Kidney (tissue), 14 donors: ENCODE results near the gene RGS17. TPM values are rescaled to one million over a fixed set of nuclear protein-coding genes. Genes with fewer than 3 reads are reported as not detected.

ENCODE experiments used
- DNase-seq, 5 donors: peaks; one replicate each; pipeline ENCODE4 v3.0.0-alpha.2; 2013 to 2020
- FAIRE-seq: peaks from 2 replicates; lab custom pipeline; 2012; peaks lifted over from hg19 to GRCh38; lab: Jason Lieb, UNC
- H3K27ac ChIP-seq, 2 donors: one replicate each; pipeline ENCODE4 v1.7.0; 2013; ENCODE audit warnings: low read depth in 2 of 2, low read length in 2 of 2, inconsistent platforms in 1 of 2
- H3K27me3 ChIP-seq: one replicate; pipeline ENCODE4 v1.7.1; 2013; ENCODE audit warnings: low read length, inconsistent platforms; ENCODE audit not compliant: control insufficient read depth, insufficient read depth
- H3K36me3 ChIP-seq, 3 donors: one replicate each; pipeline versions ENCODE4 v1.7.0 to v1.7.1; 2013; ENCODE audit warnings: low read length in 3 of 3, control low read depth in 1 of 3, inconsistent platforms in 1 of 3; ENCODE audit not compliant: insufficient read depth in 3 of 3, control insufficient read depth in 2 of 3
- H3K4me1 ChIP-seq, 3 donors: one replicate each; pipeline versions ENCODE4 v1.7.0 to v1.7.1; 2013; ENCODE audit warnings: low read length in 3 of 3, inconsistent platforms in 1 of 3, low read depth in 1 of 3; ENCODE audit not compliant: control insufficient read depth in 2 of 3, insufficient read depth in 2 of 3
- H3K4me3 ChIP-seq, 3 donors: one replicate each; pipeline versions ENCODE4 v1.7.0 to v1.8.1; 2013; ENCODE audit warnings: low read length in 3 of 3, control low read depth in 1 of 3, inconsistent platforms in 1 of 3
- H3K9ac ChIP-seq, 3 donors: one replicate each; pipeline versions ENCODE4 v1.7.0 to v1.7.1; 2013; ENCODE audit warnings: low read length in 3 of 3, control low read depth in 1 of 3, inconsistent platforms in 1 of 3
- H3K9me3 ChIP-seq, 3 donors: one replicate each; pipeline versions ENCODE4 v1.7.0 to v1.7.1; 2013; ENCODE audit warnings: low read length in 3 of 3, control low read depth in 1 of 3, inconsistent platforms in 1 of 3; ENCODE audit not compliant: control insufficient read depth in 2 of 3, insufficient read depth in 1 of 3
- intact Hi-C: fragments of 100-400 bp; cut with DNase I; formaldehyde crosslinking; loops from one replicate; pipeline ENCODE4 v1.11.1; 2022
- polyA plus RNA-seq: library from polyadenylated mRNA; stranded (reverse); fragments of 350-450 nt; fragmentation: Illumina TruSeq; extraction: RNeasy Lipid Tissue Mini Kit (QIAGEN cat#74804); gene quantifications from one replicate; pipeline ENCODE4 v1.2.3, GENCODE V29; 2014; ENCODE audit warnings: low read depth, low replicate concordance; ENCODE audit not compliant: insufficient read depth
- total RNA-seq: library from RNA; stranded (reverse); fragmentation: NEBNext Ultra II Directional; extraction: Animal tissue kit (Norgen Biotek cat#: 25700); gene quantifications from one replicate; pipeline ENCODE4 v1.2.1, GENCODE V29; 2021
- TF ChIP-seq, protein P1 (sequence below): IDR thresholded peaks from 3 replicates; pipeline ENCODE4 v1.5.1; 2012; ENCODE audit warnings: mild to moderate bottlenecking, moderate library complexity, borderline replicate concordance; ENCODE audit not compliant: insufficient read depth; ENCODE audit errors: extremely low read depth
- donor health status: control.
- donor health status: control.
- donor health status: control.
- donor health status: control.
- donor health status: control.
- donor health status: DM: yes; HTN: yes; CAD: no.
- donor health status: Normal renal cell carcinoma (clear cell type).

RGS17 gene
- total and polyA plus RNA-seq, 2 donors from 2014 or later = 0.28 TPM; not detected in 1

DNA sequence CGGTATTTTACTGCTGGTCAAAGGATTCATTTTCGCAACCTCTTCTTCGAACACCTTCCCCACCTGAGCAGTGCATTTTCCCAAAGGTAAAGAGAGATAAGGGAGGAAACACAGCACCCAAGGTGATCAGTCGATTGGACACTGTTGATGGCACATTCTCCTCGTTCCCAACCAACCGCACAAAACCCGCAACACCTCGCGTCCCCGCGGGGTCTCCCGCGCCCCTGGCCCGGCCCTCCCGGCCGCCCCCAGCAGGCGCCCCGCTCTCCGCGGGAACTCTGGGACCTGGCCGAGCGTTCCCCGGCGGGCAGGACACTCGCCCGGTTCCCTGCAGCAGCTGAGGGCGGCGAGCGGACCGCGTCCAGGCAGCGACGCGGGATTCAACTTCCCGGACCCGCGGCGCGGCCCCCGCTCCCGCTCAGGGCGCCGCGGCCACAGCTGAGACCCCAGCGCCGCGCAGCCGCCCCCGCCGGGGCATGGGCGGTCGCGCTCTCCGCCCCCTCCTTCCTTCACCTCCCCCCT lies 506 bp downstream of the RGS17 start:
- no peak overlapping the region for H3K27ac ChIP-seq
- peaks cover 0 to 2% (median 0%) of the 10 kb centered on the region in 3 donors for H3K9me3 ChIP-seq
- H3K9ac ChIP-seq = peak overlapping the region in 1 of 3 donors; percentile 49
- FAIRE-seq (no peak), DNase-seq (peak in 1 of 5 donors; percentile 61)
- H3K4me3 ChIP-seq = peak overlapping the region; percentile 39 to 73 (median 59)
- TF ChIP-seq, protein P1, sequence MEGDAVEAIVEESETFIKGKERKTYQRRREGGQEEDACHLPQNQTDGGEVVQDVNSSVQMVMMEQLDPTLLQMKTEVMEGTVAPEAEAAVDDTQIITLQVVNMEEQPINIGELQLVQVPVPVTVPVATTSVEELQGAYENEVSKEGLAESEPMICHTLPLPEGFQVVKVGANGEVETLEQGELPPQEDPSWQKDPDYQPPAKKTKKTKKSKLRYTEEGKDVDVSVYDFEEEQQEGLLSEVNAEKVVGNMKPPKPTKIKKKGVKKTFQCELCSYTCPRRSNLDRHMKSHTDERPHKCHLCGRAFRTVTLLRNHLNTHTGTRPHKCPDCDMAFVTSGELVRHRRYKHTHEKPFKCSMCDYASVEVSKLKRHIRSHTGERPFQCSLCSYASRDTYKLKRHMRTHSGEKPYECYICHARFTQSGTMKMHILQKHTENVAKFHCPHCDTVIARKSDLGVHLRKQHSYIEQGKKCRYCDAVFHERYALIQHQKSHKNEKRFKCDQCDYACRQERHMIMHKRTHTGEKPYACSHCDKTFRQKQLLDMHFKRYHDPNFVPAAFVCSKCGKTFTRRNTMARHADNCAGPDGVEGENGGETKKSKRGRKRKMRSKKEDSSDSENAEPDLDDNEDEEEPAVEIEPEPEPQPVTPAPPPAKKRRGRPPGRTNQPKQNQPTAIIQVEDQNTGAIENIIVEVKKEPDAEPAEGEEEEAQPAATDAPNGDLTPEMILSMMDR = no peak
- no peaks in the 10 kb centered on the region for H3K36me3 ChIP-seq
- H3K4me1 ChIP-seq = peaks cover 0 to 8% (median 3%) of the 10 kb centered on the region in 3 donors
- intact Hi-C loops = no loop called here
- peaks cover 12% of the 10 kb centered on the region for H3K27me3 ChIP-seq

DNA sequence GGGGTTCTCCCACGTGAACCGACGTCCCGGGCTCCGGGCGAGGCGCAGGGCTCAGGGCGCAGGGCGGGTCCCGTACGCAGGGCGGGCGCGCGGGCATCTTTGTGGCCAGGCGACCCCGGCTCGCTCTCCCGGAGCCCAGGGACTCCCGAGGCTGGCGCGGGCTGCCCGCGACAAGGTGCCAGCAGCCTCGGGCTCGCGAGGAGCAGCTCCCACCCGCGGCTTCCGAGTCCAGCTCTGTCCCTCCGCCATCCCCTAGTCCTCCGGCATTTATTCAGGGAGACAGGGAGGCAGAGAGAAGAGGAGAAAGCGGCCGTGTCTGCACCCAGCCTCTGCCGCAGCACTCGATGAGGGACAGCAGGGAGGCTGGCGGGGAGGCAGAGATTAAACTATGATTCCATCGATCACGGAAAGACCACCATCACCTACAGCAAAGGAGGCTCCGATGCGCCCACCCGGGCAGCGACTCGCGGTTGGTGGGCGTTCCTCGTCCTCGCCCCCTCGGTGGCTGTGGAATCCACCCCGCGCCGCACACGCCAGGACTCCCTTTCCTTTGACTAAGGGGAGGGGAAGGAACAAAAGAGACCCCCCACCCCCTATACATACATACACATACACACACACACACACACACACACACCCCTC lies 1.1 kb downstream of the RGS17 start:
- peak overlapping the region in 1 of 3 donors; percentile 49 for H3K9ac ChIP-seq
- H3K4me1 ChIP-seq = peaks cover 0 to 8% (median 3%) of the 10 kb centered on the region in 3 donors
- peaks cover 12% of the 10 kb centered on the region for H3K27me3 ChIP-seq
- H3K36me3 ChIP-seq = no peaks in the 10 kb centered on the region
- intact Hi-C loops = no loop called here
- H3K9me3 ChIP-seq = peaks cover 0 to 2% (median 0%) of the 10 kb centered on the region in 3 donors
- peak; percentile 28 to 63 (median 45) for DNase-seq
- no peak for FAIRE-seq
- H3K27ac ChIP-seq = no peak overlapping the region
- peak overlapping the region; percentile 39 to 73 (median 59) for H3K4me3 ChIP-seq
- TF ChIP-seq, protein P1 = no peak

DNA sequence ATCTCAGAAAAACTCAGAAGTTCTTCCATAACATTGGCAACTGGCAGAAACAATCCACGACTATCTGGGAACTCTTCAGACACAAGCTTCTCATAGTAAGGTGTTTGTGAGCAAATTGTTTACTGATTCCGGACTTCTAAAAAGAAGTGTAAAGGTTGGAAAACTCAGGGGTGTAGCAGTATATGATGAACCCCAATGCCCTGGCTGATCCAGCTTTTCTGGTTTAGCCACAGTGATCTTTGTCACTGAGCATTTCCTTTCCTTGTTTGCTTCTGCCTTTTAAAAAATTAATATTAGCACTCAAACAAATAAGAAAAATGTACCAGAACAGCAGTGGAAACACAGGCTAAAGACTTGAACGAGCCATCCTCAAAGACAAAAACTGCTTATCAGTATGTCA lies 4.9 kb downstream of the RGS17 start:
- H3K36me3 ChIP-seq = no peaks in the 10 kb centered on the region
- no peaks in the 10 kb centered on the region for H3K9me3 ChIP-seq
- no peak overlapping the region for H3K9ac ChIP-seq
- intact Hi-C loops = no loop called here
- no peak overlapping the region for H3K27ac ChIP-seq
- TF ChIP-seq, protein P1 = no peak
- peaks cover 12% of the 10 kb centered on the region for H3K27me3 ChIP-seq
- FAIRE-seq = no peak
- peaks cover 0 to 8% (median 3%) of the 10 kb centered on the region in 3 donors for H3K4me1 ChIP-seq
- DNase-seq = no peak
- no peak overlapping the region for H3K4me3 ChIP-seq
